ENCODE measurements around the gene KCNT1.

- TF ChIP-seq POLR2A (IDR thresholded peaks at IDR 0.05) = no peak
- TF ChIP-seq CTCF (IDR thresholded peaks at IDR 0.05) = no peak
- TF ChIP-seq EP300 (IDR thresholded peaks at IDR 0.05) = no peak
Measured at GRCh38 chr9:135699440-135699839, 2.5 kb upstream of the KCNT1 start, which contains the start of gene SOHLH1.
